ENCODE measurements around the gene ZGPAT.

Gene ZGPAT

GRCh38 chr20:63689046-63690002 is 18.5 kb upstream of the ZGPAT start:
- Histone ChIP-seq H3K4me1 (ENCODE audit: insufficient read depth, low read length) (no peaks in the 10 kb centered on the region), H3K27ac (ENCODE audit: low read length) (no peak overlapping the region), H3K27me3 (ENCODE audit: insufficient read depth, low read length) (no peaks in the 10 kb centered on the region), H3K9ac (ENCODE audit: low read depth, low read length) (no peak overlapping the region), H3K9me3 (ENCODE audit: insufficient read depth, low read depth, low read length) (no peaks in the 10 kb centered on the region), H3K36me3 (ENCODE audit: insufficient read depth, low read depth, low read length) (no peaks in the 10 kb centered on the region), H3K4me3 (ENCODE audit: low read length) (no peak overlapping the region)

GRCh38 chr20:63690003-63690897 is 17.6 kb upstream of the ZGPAT start:
- H3K4me1 ChIP-seq (ENCODE audit: insufficient read depth, low read length) = no peaks in the 10 kb centered on the region
- H3K4me3 ChIP-seq (ENCODE audit: low read length) = no peak overlapping the region
- H3K27me3 ChIP-seq (ENCODE audit: insufficient read depth, low read length) = no peaks in the 10 kb centered on the region
- no peak overlapping the region for H3K9ac ChIP-seq (ENCODE audit: low read depth, low read length)
- no peaks in the 10 kb centered on the region for H3K9me3 ChIP-seq (ENCODE audit: insufficient read depth, low read depth, low read length)
- no peak overlapping the region for H3K27ac ChIP-seq (ENCODE audit: low read length)
- H3K36me3 ChIP-seq (ENCODE audit: insufficient read depth, low read depth, low read length) = no peaks in the 10 kb centered on the region

- H3K27ac ChIP-seq (ENCODE audit: low read length) = no peak overlapping the region
- H3K4me1 ChIP-seq (ENCODE audit: insufficient read depth, low read length) = no peaks in the 10 kb centered on the region
- H3K4me3 ChIP-seq (ENCODE audit: low read length) = no peak overlapping the region
- H3K27me3 ChIP-seq (ENCODE audit: insufficient read depth, low read length) = no peaks in the 10 kb centered on the region
- H3K9ac ChIP-seq (ENCODE audit: low read depth, low read length) = no peak overlapping the region
- no peaks in the 10 kb centered on the region for H3K36me3 ChIP-seq (ENCODE audit: insufficient read depth, low read depth, low read length)
- no peaks in the 10 kb centered on the region for H3K9me3 ChIP-seq (ENCODE audit: insufficient read depth, low read depth, low read length)
Measured at GRCh38 chr20:63690898-63691710, 16.7 kb upstream of the ZGPAT start.

- Histone ChIP-seq H3K27ac (ENCODE audit: low read length) (no peak overlapping the region), H3K4me1 (ENCODE audit: insufficient read depth, low read length) (no peaks in the 10 kb centered on the region), H3K9me3 (ENCODE audit: insufficient read depth, low read depth, low read length) (no peaks in the 10 kb centered on the region), H3K4me3 (ENCODE audit: low read length) (no peak overlapping the region), H3K9ac (ENCODE audit: low read depth, low read length) (no peak overlapping the region), H3K36me3 (ENCODE audit: insufficient read depth, low read depth, low read length) (no peaks in the 10 kb centered on the region), H3K27me3 (ENCODE audit: insufficient read depth, low read length) (no peaks in the 10 kb centered on the region)
Measured at GRCh38 chr20:63691711-63692435, 16.0 kb upstream of the ZGPAT start.

- Histone ChIP-seq H3K36me3 (ENCODE audit: insufficient read depth, low read depth, low read length) (no peaks in the 10 kb centered on the region), H3K27ac (ENCODE audit: low read length) (no peak overlapping the region), H3K4me1 (ENCODE audit: insufficient read depth, low read length) (no peaks in the 10 kb centered on the region), H3K9ac (ENCODE audit: low read depth, low read length) (no peak overlapping the region), H3K4me3 (ENCODE audit: low read length) (no peak overlapping the region), H3K9me3 (ENCODE audit: insufficient read depth, low read depth, low read length) (no peaks in the 10 kb centered on the region), H3K27me3 (ENCODE audit: insufficient read depth, low read length) (no peaks in the 10 kb centered on the region)
Measured at GRCh38 chr20:63692436-63693082, 15.3 kb upstream of the ZGPAT start.

GRCh38 chr20:63693083-63693732 is 14.6 kb upstream of the ZGPAT start:
- Histone ChIP-seq H3K27me3 (ENCODE audit: insufficient read depth, low read length) (no peaks in the 10 kb centered on the region), H3K4me1 (ENCODE audit: insufficient read depth, low read length) (no peaks in the 10 kb centered on the region), H3K27ac (ENCODE audit: low read length) (no peak overlapping the region), H3K9ac (ENCODE audit: low read depth, low read length) (no peak overlapping the region), H3K9me3 (ENCODE audit: insufficient read depth, low read depth, low read length) (no peaks in the 10 kb centered on the region), H3K36me3 (ENCODE audit: insufficient read depth, low read depth, low read length) (no peaks in the 10 kb centered on the region), H3K4me3 (ENCODE audit: low read length) (no peak overlapping the region)

GRCh38 chr20:63693733-63694583 is 13.9 kb upstream of the ZGPAT start:
- H3K27ac ChIP-seq (ENCODE audit: low read length) = no peak overlapping the region
- no peak overlapping the region for H3K9ac ChIP-seq (ENCODE audit: low read depth, low read length)
- no peaks in the 10 kb centered on the region for H3K9me3 ChIP-seq (ENCODE audit: insufficient read depth, low read depth, low read length)
- H3K4me3 ChIP-seq (ENCODE audit: low read length) = no peak overlapping the region
- H3K36me3 ChIP-seq (ENCODE audit: insufficient read depth, low read depth, low read length) = no peaks in the 10 kb centered on the region
- H3K27me3 ChIP-seq (ENCODE audit: insufficient read depth, low read length) = no peaks in the 10 kb centered on the region
- H3K4me1 ChIP-seq (ENCODE audit: insufficient read depth, low read length) = no peaks in the 10 kb centered on the region

GRCh38 chr20:63694584-63695423 is 13.0 kb upstream of the ZGPAT start:
- H3K27ac ChIP-seq (ENCODE audit: low read length) = no peak overlapping the region
- H3K4me3 ChIP-seq (ENCODE audit: low read length) = no peak overlapping the region
- no peaks in the 10 kb centered on the region for H3K27me3 ChIP-seq (ENCODE audit: insufficient read depth, low read length)
- H3K4me1 ChIP-seq (ENCODE audit: insufficient read depth, low read length) = no peaks in the 10 kb centered on the region
- H3K9ac ChIP-seq (ENCODE audit: low read depth, low read length) = no peak overlapping the region
- no peaks in the 10 kb centered on the region for H3K9me3 ChIP-seq (ENCODE audit: insufficient read depth, low read depth, low read length)
- no peaks in the 10 kb centered on the region for H3K36me3 ChIP-seq (ENCODE audit: insufficient read depth, low read depth, low read length)
